Mesodermal cell (in vitro differentiated cells): Measurements from ENCODE around the gene ZC3HAV1.
"Not testable (repeated sequence)": the region's sequence is repeated elsewhere in the genome, so short reads cannot be mapped to it uniquely, and the experiment has no call there.

Experiments used
- H3K27ac ChIP-seq: 2 replicates; pipeline ENCODE4 v1.7.0; 2013; ENCODE audit warnings: mild to moderate bottlenecking, low read depth, low read length, moderate library complexity; ENCODE audit not compliant: severe bottlenecking
- H3K36me3 ChIP-seq: 2 replicates; pipeline ENCODE4 v1.7.1; 2013; ENCODE audit warnings: mild to moderate bottlenecking, low read length, moderate library complexity; ENCODE audit not compliant: control insufficient read depth, insufficient read depth
- H3K4me1 ChIP-seq: one replicate; pipeline ENCODE4 v1.7.1; 2013; ENCODE audit warnings: mild to moderate bottlenecking, low read length; ENCODE audit not compliant: insufficient read depth, control insufficient read depth, poor library complexity, severe bottlenecking
- H3K4me3 ChIP-seq: 2 replicates; pipeline ENCODE4 v1.7.0; 2013; ENCODE audit warnings: low read length, control low read depth, mild to moderate bottlenecking; ENCODE audit not compliant: insufficient read depth, poor library complexity, severe bottlenecking; ENCODE audit errors: extremely low read depth
- H3K9me3 ChIP-seq: 2 replicates; pipeline ENCODE4 v1.7.1; 2013; ENCODE audit warnings: mild to moderate bottlenecking, low read length, moderate library complexity; ENCODE audit not compliant: control insufficient read depth
- WGBS, 2 experiments: methylation state at CpG; one replicate each; pipeline ENCODE4 v1.1.5; 2013; ENCODE audit warnings: missing lambda C conversion rate in 2 of 2; ENCODE audit not compliant: insufficient coverage in 2 of 2; 5-methylcytosine and 5-hydroxymethylcytosine counted together

ZC3HAV1 gene

GRCh38 chr7:139124995-139125394, 15.5 kb upstream of the ZC3HAV1 start:
- not testable (repeated sequence) for H3K4me3 ChIP-seq, H3K36me3 ChIP-seq, H3K4me1 ChIP-seq, H3K27ac ChIP-seq, H3K9me3 ChIP-seq
- no CpG with 5 or more reads among the region's 3 CpGs for WGBS, 2 experiments

DNA sequence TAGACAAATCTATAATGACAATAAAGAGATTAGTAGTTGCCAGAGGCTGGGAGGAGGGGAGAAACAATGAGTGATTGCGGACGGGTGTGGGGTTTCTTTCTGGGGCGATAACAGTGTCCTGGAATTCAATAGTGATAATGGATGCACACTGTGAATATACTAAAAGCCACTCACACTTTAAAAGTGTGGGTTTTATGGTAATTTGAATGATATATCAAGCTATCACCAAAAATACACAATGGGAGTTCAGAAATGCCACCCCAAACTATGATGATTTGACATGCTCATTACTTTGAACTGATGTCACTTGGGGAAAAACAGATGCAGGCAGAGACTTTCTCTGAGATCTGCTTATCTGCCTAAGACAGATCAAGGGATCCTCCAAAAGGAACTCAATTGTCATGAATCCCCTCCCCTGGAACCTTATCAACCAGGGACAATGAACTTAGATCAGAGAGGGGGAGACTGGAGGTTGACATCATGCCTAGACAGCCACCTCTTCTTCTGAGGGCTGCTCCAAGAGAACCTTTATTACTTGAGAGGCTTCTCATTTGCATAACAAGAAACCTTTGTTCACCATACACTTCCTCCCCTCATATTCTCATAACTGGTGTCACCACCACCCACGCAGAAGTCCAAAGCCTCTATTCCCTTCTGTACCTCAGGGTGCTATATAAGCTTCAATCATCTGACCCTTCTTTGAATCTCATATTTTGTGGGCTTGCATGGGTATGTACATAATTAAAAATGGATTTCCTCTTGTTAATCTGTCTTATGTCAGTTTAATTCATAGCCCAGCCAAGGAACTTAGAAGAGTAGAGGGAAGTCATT, 14.8 kb upstream of the ZC3HAV1 start:
- Histone ChIP-seq H3K4me1 (no peaks in the 10 kb centered on the region), H3K27ac (no peak overlapping the region), H3K36me3 (no peaks in the 10 kb centered on the region), H3K9me3 (no peaks in the 10 kb centered on the region), H3K4me3 (no peak overlapping the region)
- WGBS, 2 experiments: no CpG with 5 or more reads among the region's 4 CpGs

DNA sequence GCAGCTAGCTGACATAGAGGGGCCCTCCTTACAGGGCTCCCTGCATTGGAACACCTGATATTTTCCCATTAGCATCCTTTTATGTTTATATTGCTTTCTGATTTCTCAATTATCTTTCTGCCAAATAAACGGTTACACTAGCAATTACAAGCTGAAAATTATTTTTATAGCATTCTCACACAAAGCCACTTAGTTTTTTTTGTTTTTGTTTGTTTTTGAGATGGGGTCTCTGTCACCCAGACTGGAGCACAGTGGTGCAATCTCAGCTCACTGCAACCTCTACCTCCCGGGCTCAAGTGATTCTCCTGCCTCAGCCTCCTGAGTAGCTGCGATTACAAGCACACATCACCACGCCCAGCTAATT, 9.9 kb upstream of the ZC3HAV1 start:
- 100% methylated on average over 1 of the region's 4 CpGs; no CpG with 5 or more reads in 1 of the 2 experiments for WGBS, 2 experiments
- Histone ChIP-seq H3K36me3 (no peaks in the 10 kb centered on the region), H3K4me1 (peaks cover 4% of the 10 kb centered on the region), H3K9me3 (no peaks in the 10 kb centered on the region), H3K4me3 (no peak overlapping the region), H3K27ac (no peak overlapping the region)

DNA sequence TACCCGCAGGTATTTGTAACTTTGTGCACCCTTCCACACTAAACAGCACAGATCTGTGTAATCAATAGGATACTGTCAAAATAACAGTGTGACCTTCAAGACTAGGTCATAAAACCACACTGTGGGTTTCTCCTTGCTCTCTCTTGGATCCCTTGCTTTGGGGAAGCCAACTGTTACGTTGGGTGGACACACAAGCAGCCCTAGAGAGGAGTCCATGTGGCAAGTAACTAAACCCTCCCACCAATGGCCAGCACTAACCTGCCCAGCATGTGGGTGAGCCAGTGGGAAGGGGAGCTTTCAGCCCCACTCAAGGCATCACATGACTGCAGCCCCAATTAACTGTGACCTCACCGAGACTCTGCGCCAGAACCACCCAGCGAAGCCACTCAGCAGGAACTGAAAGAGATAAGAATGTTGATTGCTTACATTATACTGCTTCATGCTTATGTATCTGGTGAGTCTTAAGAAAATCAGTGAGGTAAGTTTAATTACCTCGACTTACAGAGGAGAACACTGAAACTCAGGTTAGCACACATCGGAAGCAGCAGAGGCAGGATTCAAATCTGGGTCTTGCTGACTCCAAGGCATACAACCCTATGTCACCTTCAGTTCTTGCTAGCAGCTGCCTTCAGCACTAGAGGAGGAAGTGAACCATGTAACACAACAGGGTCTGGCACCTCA, 9.4 kb upstream of the ZC3HAV1 start:
- 95 to 96% methylated on average over 4 of the region's 7 CpGs for WGBS, 2 experiments
- Histone ChIP-seq H3K9me3 (no peaks in the 10 kb centered on the region), H3K27ac (no peak overlapping the region)

GRCh38 chr7:139118234-139118804, 8.8 kb upstream of the ZC3HAV1 start:
- H3K4me1 ChIP-seq: peaks cover 4% of the 10 kb centered on the region
- no peak overlapping the region for H3K4me3 ChIP-seq
- no peaks in the 10 kb centered on the region for H3K9me3 ChIP-seq
- 95 to 98% methylated on average over 5 to 6 of the region's 8 CpGs for whole genome bisulfite sequencing, 2 experiments
- H3K36me3 ChIP-seq: no peaks in the 10 kb centered on the region
- H3K27ac ChIP-seq: no peak overlapping the region

More for the DNA sequence above, 9.4 kb upstream of the ZC3HAV1 start:
- peaks cover 4% of the 10 kb centered on the region for H3K4me1 ChIP-seq
- H3K4me3 ChIP-seq: no peak overlapping the region
- H3K36me3 ChIP-seq: no peaks in the 10 kb centered on the region

GRCh38 chr7:139117599-139118233, 8.2 kb upstream of the ZC3HAV1 start:
- Histone ChIP-seq H3K27ac (no peak overlapping the region), H3K36me3 (no peaks in the 10 kb centered on the region), H3K4me3 (no peak overlapping the region), H3K4me1 (peaks cover 4% of the 10 kb centered on the region), H3K9me3 (no peaks in the 10 kb centered on the region)
- WGBS, 2 experiments: 89 to 95% methylated on average over 4 of the region's 5 CpGs

GRCh38 chr7:139116999-139117398, 7.5 kb upstream of the ZC3HAV1 start:
- Histone ChIP-seq H3K27ac (no peak overlapping the region), H3K4me1 (peaks cover 4% of the 10 kb centered on the region), H3K4me3 (no peak overlapping the region), H3K36me3 (no peaks in the 10 kb centered on the region), H3K9me3 (no peaks in the 10 kb centered on the region)
- WGBS, 2 experiments: 88 to 100% methylated on average over 3 of the region's 3 CpGs

DNA sequence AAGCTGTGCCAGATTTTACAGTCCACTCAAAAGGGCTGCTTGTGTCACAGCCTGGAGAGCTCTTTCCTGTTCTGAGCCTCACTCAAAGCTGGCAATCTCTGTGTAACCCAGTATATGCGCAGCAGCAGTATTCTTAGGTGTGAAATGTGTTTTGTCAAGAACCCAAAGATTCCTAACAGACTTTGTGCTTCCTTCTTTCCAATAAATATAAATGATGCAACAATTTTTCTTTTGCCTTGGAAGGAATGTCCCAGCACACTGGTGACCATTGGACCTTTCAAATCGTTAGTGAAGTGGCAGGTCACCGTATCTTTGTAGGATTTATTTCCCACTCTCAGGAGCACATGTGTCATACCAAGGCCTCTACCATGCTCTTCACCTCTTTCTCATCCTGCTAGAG, 5.6 kb upstream of the ZC3HAV1 start:
- Histone ChIP-seq H3K36me3 (no peaks in the 10 kb centered on the region), H3K4me3 (no peak overlapping the region), H3K9me3 (no peaks in the 10 kb centered on the region), H3K27ac (no peak overlapping the region), H3K4me1 (peaks cover 4% of the 10 kb centered on the region)
- 100% methylated on average over 2 of the region's 3 CpGs for WGBS, 2 experiments

DNA sequence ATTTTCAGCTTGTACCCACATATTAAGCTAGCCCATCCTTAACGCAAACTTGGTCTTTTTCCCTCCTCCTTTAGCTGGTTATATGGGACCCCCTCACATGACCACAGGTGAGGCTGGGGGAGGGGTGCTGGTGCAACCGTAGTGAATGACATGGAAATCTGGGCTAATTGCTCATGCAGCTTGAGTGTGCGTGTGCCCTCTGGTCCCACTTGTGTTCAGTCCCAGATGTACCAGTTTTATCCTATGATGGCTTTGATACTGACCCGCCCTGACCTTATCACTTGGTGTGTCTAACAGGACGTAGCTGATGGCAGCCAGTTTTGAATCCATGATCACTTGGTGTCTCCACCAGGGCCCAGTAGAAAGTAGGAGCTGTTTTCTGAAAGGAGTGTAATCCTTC, 5.1 kb upstream of the ZC3HAV1 start:
- WGBS, 2 experiments: 84% methylated on average over 3 to 4 of the region's 5 CpGs
- H3K36me3 ChIP-seq: no peaks in the 10 kb centered on the region
- H3K9me3 ChIP-seq: no peaks in the 10 kb centered on the region
- peaks cover 4% of the 10 kb centered on the region for H3K4me1 ChIP-seq
- no peak overlapping the region for H3K27ac ChIP-seq
- no peak overlapping the region for H3K4me3 ChIP-seq

GRCh38 chr7:139114018-139114417, 4.5 kb upstream of the ZC3HAV1 start:
- H3K27ac ChIP-seq: no peak overlapping the region
- 93 to 100% methylated on average over 2 of the region's 3 CpGs for WGBS, 2 experiments
- no peaks in the 10 kb centered on the region for H3K9me3 ChIP-seq
- H3K4me1 ChIP-seq: peaks cover 4% of the 10 kb centered on the region
- H3K36me3 ChIP-seq: no peaks in the 10 kb centered on the region
- H3K4me3 ChIP-seq: no peak overlapping the region
